Stimulated activated naive CD4-positive, alpha-beta T cell (primary cell): ENCODE measurements around the gene ANKRD9.
"Not testable (repeated sequence)": the region's sequence is repeated elsewhere in the genome, so short reads cannot be mapped to it uniquely, and the experiment has no call there.

ENCODE experiments used
- DNase-seq, 6 experiments: peaks; one replicate each; lab custom pipeline; 2025; lab: John Stamatoyannopoulos, UW

ANKRD9 gene, protein sequence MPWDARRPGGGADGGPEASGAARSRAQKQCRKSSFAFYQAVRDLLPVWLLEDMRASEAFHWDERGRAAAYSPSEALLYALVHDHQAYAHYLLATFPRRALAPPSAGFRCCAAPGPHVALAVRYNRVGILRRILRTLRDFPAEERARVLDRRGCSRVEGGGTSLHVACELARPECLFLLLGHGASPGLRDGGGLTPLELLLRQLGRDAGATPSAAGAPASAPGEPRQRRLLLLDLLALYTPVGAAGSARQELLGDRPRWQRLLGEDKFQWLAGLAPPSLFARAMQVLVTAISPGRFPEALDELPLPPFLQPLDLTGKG

DNA sequence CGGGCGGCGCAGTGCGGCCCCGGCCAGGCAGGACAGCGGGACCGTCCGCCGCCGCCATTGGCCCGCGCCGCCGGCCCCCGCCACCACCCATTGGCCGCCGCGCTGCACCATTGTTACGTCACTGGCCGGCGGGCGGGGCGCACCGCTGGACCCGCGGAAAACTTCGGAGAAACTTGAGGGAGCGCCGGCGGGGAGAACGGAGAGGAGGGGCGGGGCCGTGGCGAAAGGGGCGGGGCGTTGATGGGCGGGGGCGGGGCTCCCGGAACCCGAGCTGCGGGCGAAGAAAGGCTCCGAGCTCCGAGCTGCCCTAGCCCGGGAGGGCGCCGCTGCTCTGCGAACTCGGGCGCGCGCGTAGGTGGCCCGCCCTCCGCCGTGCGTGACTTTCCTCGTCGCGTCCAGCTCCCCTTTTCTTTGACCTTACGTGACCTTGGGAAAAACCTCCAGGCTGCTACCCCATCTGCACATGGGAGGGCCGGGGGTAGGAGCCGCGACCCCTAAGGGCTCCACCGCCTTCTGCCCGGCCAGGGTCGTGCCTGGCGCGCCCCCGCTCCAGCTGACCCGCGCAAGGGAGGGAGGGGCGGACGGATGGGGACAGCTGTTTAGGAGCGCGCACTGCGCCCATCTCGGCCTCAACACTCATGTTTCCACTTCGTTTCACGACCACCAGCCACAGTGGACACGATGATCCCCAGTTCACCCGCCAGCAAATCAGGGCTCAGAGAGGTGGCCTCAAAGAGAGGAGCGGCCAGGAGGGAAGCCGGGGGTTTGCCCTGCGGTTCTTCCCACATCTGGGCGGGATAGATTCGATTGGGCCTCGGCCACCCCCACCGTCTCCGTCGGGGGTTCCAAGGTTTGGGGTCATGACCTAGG, at the start of gene ANKRD9:
ANKRD9 (minus strand) TSS at position 31 of the 870 bp plus-strand sequence. CDS start 1,887 bp downstream, outside the sequence.
- peak; percentile 62 to 85 (median 77) for DNase-seq

DNA sequence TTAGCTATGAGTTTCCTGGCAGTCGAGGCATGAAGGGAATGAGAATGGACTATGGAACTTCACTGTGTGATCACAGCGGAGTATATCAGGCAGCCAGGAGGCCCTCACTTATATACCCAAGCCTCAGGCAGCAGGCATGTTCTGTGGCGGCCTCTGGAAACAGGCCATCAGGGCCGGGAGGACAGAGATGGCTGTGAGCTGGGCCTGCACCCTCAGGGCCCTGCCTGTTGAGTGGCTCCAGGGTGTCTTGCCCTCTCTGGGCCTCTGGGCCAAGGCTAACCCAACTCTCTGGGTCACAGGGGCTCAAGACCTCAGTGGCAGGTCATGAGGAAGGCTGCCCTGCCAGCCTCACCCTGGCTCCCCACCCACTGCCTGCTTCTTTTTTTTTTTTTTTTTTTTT, 49.0 kb upstream of the ANKRD9 start:
- DNase-seq: no peak

DNA sequence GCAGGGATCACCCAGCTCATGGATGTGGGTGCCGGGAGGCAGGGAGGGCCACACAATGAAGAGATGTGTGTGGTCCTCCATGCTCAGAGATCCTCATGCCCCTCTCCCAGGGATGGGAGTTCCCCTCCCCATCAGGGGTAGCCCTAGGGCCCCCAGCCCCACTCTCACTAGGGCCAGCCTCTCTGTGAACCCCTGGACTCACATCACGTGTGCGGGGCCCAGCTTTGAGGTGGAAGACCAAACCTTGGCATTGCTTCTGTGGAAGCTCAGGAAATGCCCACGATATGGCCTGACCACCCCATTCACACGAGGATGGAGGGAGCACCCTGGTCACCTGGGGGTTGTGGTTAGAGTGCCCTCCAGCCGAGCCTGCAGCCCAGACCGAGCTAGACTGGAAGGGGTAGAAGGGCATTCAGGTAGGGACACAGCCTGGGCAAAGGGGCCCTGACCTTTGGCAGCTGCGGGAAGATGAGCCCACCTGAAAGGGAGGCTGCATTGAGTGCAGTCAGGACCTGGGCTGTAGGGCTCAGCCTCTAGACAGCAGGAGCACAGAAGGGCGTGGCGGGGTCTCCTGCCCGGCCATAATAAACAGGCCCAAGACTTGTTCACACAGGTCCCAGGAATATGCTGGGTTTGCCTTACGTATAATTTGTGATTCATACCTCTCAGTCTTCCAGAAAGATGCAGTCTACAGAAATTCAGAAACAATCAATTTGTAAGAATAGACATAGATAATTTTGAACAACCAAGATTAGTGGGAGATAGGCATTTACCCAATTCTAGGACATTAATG, 48.1 kb upstream of the ANKRD9 start:
- no peak for DNase-seq

DNA sequence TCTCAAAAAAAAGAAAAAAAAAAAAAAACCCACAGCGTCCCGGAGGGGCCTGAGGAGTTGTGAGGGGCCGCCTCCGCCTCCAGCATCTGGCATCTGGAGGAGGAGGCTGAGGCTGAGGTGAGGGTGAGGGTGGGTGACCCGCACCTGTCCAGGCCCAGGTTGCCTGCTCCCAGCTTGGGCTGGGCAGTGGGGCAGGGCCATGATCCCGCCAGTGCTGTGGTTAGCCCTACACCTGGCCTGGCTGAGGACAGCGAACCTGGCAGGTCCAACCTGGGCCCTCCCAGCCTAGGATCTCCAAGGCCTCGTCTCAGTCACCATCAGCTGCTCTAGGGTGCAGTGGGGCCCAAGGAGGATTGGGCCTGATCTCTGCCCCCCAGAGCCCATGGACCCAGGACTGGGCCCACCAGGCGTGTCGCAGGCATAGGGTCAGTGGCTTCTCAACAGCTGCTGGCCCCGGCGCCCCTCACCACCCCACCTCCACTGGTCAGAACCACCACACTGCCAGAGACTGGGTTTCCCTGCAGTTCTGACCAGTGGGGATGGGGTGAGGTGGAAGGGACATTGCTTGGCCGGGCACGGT, 46.6 kb upstream of the ANKRD9 start:
- DNase-seq: no peak

DNA sequence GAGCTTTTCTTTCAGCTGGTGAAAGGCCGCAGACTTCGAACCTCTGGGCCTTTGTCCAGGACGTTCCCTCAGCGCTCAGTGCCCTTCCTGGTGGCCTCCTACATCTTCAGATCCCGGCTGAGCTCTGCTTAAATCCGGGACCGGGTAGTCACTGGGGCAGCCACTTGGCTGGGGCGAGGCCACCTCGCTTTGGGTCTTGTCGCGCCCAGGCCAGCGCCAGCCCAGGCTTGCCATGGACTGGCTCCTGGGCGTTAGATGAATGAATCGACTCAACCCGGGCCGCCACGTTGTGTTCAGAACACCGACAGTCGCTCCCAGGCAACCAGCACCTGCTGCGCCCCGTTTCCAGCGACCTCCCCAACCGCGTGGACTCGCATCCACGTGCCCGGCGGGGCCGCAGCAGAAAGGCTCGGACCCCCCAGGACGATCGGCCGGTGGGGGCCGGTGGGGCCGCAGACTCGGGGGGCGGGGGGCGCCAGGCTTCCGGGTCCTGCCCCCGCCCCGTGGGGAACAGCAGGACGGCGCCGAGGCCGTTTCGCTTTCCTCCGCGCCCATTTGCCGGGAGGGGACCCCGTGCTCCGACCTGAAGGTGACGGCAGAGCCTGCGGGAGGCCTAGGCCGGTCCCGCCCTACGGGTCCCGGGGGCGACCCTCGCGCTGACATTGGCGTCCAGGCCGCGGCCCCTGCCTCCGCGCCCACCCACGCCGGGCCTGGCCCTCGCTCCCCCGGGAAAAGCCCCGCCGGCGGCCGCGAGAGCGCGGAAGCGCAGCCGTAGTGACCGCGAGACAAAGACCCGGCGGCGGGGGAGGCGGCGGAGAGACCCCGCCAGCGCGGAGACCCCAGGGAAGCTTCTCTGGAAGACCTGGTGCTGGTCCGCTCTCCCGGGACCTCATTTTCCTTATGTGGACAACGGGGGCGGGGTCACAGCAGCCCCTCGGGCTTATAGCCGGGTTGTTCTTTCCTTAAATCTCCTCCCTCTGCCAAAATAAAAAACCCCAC, 45.5 kb upstream of the ANKRD9 start:
- DNase-seq: peak; percentile 17 to 73 (median 43)

DNA sequence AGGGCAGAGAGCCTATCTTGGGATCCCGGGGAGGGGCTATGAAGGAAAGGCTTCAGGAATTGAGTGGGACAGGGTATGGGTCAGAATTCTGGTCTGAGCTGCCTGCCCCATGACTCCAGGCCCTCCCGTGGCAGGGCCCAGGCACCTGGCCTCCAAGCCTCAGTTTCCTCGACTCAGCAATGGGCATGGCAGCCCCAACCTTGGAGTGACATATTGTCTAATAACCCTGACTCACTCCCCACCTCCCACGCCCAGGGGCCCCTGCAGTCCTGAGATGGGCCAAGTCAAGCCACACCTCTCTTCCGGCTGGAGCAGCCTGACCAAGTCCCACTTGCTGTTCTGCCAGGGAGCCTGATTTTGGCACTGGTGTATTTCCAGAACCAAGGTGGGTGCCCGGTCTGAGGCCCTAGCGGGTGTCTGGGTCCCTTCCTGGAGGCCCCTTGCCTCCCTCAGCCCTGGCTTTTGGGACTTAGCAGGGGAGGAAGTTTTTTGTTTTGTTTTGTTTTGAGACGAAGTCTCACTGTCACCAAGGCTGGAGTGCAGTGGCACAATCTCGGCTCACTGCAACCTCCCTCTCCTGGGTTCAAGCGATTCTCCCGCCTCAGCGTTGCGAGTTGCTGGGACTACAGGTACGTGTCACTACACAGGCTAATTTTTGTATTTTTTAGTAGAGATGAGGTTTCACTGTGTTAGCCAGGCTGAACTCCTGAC, 42.6 kb upstream of the ANKRD9 start:
- DNase-seq: no peak

DNA sequence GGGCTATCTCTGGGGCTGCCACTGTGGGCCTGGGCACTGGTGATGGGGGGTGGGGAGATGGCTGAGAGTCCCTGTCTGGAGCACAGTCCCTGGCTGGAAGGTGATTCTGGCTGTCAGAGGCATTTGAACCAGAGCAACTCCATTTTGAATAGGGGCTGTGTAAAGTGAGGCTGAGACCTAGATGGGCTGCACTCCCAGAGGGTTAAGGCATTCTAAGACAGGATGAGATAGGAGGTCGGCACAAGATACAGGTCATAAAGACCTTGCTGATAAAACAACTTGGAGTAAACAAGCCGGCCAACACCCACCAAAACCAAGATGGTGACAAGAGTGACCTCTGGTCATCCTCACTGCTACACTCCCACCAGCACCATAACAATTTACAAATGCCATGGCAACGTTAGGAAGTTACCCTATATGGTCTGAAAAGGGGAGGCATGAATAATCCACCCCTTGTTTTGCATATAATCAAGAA, 41.4 kb upstream of the ANKRD9 start:
- not testable (repeated sequence) for DNase-seq

DNA sequence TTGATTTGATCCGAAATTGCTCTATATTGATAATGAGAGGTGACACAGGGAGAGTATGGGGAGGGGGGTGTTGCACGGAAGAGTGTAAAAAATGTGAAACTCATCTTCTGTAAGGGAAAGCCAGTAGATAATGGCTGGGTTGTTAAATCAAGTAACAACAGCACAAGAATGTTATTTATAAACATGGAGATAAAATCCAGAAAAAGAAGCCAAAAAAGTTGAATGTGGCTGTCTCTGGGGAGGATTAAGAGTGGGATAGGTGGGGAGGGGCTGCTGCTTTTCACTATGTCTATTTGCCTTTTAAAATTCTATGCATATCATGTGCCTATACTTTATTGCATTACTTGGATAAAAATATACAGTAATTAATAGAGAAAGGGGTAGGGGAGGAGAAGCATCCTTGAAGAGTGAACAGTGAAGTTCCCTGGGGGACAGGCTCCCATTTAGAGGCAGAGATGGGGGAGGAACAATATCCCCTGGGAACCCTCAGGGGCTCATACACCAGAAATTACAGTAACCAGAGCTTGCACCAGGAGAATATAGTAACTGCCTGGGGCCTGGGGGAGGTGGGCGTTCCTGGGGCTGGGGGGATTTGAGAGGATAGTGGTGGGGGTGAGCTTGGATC, 39.2 kb upstream of the ANKRD9 start:
- DNase-seq: no peak

DNA sequence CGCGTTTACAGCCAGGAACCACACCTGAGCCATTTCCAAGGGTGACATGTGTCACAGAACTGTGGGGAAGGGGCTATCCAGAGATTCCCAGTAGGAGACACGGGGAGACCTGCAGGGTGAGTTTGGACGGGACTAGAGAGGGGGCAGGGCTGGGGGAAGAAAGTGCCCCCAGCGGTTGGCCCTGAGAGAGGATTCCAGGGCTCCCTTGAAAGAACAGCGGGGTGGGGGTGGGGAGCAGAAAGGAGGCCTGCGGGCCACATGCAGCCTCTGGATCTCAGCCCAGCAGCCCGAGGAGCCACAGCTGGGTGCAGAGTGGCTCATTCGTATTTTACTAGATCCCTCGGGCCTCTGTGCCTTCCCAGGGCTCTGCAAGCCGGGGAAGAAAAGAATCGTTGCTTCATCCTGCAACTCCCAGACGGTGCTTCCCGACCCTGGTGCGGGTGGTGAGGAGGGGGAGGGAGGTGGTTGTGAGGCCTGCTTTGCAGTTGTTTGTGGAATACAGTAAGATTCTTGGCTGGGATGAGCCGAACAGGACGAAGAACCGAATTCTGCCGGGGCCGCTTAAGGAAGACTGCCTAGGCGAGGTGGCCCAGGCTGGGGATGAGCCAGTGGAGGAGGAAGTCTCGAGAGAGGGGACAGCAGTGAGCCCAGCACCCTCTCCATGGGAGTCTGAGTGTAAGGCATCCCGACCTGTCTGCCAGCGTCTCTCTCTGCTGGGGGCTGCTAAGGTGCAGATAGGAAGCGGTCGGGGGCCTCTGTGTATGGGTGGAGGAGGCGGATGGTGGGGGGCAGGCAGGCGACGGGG, 36.1 kb upstream of the ANKRD9 start:
- DNase-seq: no peak

DNA sequence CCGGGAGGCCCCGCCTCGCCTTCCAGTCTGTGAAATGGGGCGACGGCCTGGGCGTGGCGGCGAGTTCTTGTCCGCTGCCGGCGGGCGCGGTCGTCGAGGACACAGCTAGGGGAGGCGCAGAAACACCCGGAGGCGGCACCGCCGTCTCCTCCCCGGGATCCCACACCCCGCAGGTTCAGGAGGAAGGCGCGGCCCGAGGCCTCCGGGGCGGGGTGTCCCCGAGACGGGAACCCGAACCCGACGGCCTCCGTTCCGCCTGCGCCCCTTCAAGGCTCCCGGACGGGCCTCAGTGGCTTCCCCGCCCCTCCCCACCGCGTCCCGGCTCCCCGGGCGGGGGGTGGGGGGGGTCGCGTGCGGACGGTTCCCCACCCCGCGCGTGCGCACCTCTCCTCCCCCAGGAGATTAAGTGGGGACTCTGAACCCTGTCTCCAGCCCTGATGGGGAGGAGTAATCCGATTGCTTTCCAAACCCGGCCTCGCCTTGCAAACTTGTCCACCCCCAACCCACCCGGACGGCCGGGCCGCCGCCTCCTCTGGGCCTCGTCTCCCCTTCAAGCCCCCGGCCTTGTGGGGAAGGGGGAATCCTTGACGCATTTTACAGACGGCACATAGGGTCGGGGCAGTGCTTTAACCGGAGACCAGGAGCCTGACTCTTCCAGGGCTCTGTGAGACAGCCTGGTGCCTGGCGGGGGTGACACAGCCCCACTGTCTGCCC, 35.3 kb upstream of the ANKRD9 start:
- no peak for DNase-seq

DNA sequence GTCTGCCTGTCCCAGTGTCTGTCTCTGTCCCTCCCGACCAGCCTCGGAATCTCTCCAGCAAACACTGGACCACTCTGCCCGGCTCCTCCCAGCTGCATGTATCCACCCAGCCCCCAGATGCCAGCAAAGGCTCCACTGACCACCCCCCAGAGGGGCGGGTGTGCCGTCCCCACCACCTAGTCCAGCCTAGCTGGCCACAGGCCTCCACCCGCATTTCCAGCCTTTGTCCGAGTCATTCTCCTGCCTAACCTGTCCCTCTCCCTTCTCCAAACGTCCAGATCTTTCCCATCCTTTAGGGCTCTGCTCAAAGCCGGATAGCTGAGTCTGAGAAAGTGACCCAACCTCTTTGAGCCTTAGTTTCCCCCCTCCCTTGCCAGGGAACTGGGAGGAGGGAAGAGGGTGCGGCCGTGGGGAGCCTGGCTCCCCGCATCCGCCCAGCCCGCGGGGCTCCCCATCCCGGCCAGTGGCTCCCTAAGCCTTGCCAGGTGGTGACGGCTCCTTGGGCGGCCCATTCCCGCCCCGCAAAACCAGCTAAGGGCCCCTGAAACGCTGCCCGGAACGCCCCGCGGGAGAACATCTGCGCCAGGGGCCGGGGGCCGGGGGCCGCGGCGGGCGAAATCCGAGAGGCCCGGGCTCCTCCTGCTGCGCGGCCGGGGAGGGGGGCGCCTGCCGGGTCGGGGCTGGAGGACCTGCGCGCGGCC, 34.6 kb upstream of the ANKRD9 start:
- no peak for DNase-seq

DNA sequence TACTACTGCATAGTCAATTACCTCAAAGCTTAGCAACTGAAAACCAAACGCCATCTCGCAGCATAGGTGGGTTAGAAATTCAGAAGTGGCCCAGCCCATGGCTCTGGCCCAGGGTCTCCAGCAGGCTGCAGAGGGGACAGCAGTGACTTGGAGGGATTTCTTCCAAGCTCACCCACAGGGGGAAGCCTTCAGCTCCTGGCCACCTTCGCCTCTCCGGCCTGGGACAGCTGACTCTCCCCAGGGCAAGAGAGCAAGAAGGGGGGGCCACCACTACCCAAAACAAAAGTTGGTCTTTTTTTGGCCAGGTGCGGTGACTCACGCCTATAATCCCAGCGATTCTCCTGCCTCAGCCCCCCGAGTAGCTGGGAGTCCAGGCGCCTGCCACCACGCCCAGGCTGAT, 32.2 kb upstream of the ANKRD9 start:
- DNase-seq: no peak

DNA sequence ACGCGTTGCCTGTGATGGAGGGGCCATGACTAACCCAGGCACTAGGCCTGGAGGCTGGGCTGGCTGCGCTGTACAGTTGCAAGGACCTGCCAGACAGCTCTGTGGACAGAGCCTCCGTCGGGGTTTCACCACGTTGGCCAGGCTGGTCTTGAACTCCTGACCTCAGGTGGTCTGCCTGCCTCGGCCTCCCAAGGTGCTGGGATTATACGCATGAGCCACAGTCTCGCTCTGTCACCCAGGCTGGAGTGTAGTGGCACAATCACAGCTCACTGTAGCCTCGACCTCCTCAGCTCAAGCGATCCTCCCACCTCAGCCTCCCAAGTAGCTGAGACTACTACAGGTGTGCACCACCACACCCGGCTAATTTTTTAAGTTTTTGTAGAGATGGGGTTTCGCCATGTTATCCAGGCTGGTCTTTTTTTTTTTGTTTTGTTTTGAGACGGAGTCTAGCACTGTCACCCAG, 31.5 kb upstream of the ANKRD9 start:
- not testable (repeated sequence) for DNase-seq

DNA sequence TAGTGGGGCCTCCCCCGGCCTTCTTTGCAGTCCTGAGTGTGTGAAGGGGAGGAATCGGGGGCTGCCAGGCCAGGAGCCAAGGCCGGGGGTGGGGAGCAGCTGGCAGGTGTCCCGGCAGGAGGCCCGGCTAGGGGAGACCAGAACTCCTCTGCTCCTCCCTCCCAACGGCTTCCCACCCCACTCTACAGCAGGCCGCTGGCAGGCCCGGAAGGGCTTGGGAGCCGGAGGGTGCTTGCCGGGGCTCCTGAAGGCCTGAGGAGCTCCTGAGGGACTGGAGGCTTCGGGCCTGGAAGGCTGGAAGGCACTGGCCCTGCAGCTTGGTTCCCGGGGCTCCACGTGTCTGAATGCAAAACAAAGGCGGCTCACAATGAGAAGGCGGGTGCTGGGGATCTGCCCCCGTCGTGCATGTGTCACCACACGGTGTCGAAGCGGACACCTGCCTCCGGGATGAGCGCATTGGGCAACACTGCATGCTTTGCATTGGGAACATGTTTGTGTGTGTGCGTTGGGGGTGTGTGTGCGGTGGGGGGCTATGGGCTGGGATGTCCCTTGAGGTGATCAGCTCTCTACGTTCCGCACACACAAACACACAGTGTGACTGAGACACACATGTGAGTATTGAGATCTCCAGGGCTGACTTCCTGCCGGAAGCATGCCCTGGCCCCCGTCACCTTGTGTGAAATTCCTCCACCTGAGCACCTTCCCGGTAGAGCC, 30.9 kb upstream of the ANKRD9 start:
- DNase-seq: no peak

DNA sequence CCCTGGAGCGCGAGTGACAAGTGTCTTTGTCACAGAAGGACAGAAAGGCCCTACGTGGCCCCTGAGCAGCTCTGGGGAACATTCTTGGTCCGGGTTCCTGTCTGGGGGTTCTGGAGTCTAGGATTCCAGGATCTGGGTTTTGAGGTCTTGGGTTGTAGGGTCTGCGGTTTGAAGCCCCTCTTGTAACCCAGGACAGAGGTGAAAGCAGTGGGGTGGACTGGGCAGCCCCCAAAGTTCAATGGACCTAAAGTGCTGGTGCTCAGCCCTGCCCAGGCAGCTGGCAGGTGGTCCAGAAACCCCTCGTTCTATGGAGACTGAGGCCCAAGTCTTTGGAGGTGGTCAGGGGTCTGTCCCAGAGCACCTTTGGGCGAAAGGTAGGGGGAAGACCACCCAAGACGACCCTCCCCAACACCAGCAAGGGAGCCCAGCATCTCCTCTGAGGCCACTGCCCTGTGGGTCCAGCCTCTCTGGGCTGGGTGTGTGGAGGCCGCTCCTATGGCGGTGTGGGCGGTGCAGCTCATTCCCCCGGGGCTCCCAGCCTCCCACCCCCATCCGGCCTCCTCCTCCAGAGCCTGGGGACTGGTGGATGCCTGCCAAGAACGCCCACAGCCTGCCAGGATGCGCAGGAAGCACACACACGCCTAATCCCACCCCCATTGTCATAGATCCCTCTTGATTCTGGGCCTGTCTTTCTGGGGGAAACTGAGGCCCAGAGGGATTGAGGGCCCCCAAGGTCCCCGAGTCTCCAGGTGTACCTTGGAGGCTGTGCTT, 30.2 kb upstream of the ANKRD9 start:
- no peak for DNase-seq
